ENCODE results near the gene CEMIP2. TPM values are rescaled to one million over a fixed set of nuclear protein-coding genes. Genes with fewer than 3 reads are reported as not detected.

The CEMIP2 gene
- total RNA-seq, 3 donors from 2014 or later = 79.0 to 144 (median 81.2) TPM

GRCh38 chr9:71670121-71670520 is 98.2 kb downstream of the CEMIP2 start:
- H3K9me3 ChIP-seq = no peaks in the 10 kb centered on the region
- H3K4me3 ChIP-seq = no peak overlapping the region
- TF ChIP-seq POLR2A (IDR thresholded peaks at IDR 0.05) (no peak), CTCF (IDR thresholded peaks at IDR 0.05) (no peak), POLR2AphosphoS5 (IDR thresholded peaks at IDR 0.05) (no peak)
- H3K27ac ChIP-seq = no peak overlapping the region
- intact Hi-C loops (cut with DNase I; ENCODE audit: low total_unique reads) = no loop called here
- no peak for DNase-seq (ENCODE audit: low spot score in 2 of 2)
- no peaks in the 10 kb centered on the region for H3K36me3 ChIP-seq
- H3K4me1 ChIP-seq = no peaks in the 10 kb centered on the region
- H3K27me3 ChIP-seq = no peaks in the 10 kb centered on the region

GRCh38 chr9:71669284-71669995 is 98.9 kb downstream of the CEMIP2 start:
- Histone ChIP-seq H3K27ac (no peak overlapping the region), H3K36me3 (no peaks in the 10 kb centered on the region), H3K27me3 (no peaks in the 10 kb centered on the region), H3K4me1 (no peaks in the 10 kb centered on the region), H3K4me3 (no peak overlapping the region), H3K9me3 (no peaks in the 10 kb centered on the region)
- no peak for DNase-seq (ENCODE audit: low spot score in 2 of 2)
- no peak for TF ChIP-seq POLR2A (IDR thresholded peaks at IDR 0.05)
- no peak for TF ChIP-seq POLR2AphosphoS5 (IDR thresholded peaks at IDR 0.05)
- no peak for TF ChIP-seq CTCF (IDR thresholded peaks at IDR 0.05)
- intact Hi-C loops (cut with DNase I; ENCODE audit: low total_unique reads) = no loop called here

- Histone ChIP-seq H3K4me3 (no peak overlapping the region), H3K4me1 (no peaks in the 10 kb centered on the region), H3K27ac (no peak overlapping the region), H3K9me3 (no peaks in the 10 kb centered on the region), H3K27me3 (no peaks in the 10 kb centered on the region), H3K36me3 (no peaks in the 10 kb centered on the region)
- no peak for TF ChIP-seq CTCF (IDR thresholded peaks at IDR 0.05)
- no peak for TF ChIP-seq POLR2AphosphoS5 (IDR thresholded peaks at IDR 0.05)
- no peak for TF ChIP-seq POLR2A (IDR thresholded peaks at IDR 0.05)
- DNase-seq (ENCODE audit: low spot score in 2 of 2) = no peak
- intact Hi-C loops (cut with DNase I; ENCODE audit: low total_unique reads) = no loop called here
Measured at GRCh38 chr9:71668717-71669116, 99.6 kb downstream of the CEMIP2 start.

GRCh38 chr9:71665247-71665646 is 103.1 kb downstream of the CEMIP2 start:
- Histone ChIP-seq H3K4me3 (no peak overlapping the region), H3K27ac (no peak overlapping the region), H3K36me3 (no peaks in the 10 kb centered on the region), H3K4me1 (peaks cover 0 to 5% of the 10 kb centered on the region in 2 donors), H3K9me3 (no peaks in the 10 kb centered on the region), H3K27me3 (no peaks in the 10 kb centered on the region)
- TF ChIP-seq POLR2AphosphoS5 (IDR thresholded peaks at IDR 0.05) = no peak
- no peak for TF ChIP-seq CTCF (IDR thresholded peaks at IDR 0.05)
- no peak for TF ChIP-seq POLR2A (IDR thresholded peaks at IDR 0.05)
- intact Hi-C loops (cut with DNase I; ENCODE audit: low total_unique reads) = no loop called here
- DNase-seq (ENCODE audit: low spot score in 2 of 2) = no peak

GRCh38 chr9:71664566-71664965 is 103.7 kb downstream of the CEMIP2 start:
- no peaks in the 10 kb centered on the region for H3K9me3 ChIP-seq
- H3K36me3 ChIP-seq = no peaks in the 10 kb centered on the region
- no peak overlapping the region for H3K4me3 ChIP-seq
- H3K27ac ChIP-seq = no peak overlapping the region
- intact Hi-C loops (cut with DNase I; ENCODE audit: low total_unique reads) = no loop called here
- TF ChIP-seq POLR2A (IDR thresholded peaks at IDR 0.05) (no peak), CTCF (IDR thresholded peaks at IDR 0.05) (no peak), POLR2AphosphoS5 (IDR thresholded peaks at IDR 0.05) (no peak)
- DNase-seq (ENCODE audit: low spot score in 2 of 2) = no peak
- peaks cover 0 to 5% of the 10 kb centered on the region in 2 donors for H3K4me1 ChIP-seq
- H3K27me3 ChIP-seq = no peaks in the 10 kb centered on the region
